A673 (cell line): ENCODE measurements around the gene STK17A. TPM values are rescaled to one million over a fixed set of nuclear protein-coding genes. Genes with fewer than 3 reads are reported as not detected.

Experiments
- BruUV-seq: library from RNA; stranded (reverse); fragments of 400-500 nt; replicated peaks from 2 replicates; lab custom pipeline; 2021; lab: Mats Ljungman, UMichigan
- CTCF ChIA-PET: fragments of 300-600 bp; sonication (Branson Sonifier 250); formaldehyde crosslinking; loops from one replicate; lab custom pipeline; 2022; ENCODE audit warnings: antibody characterized with exemption; lab: Charles Lee
- POLR2A ChIA-PET: fragments of 300-600 bp; sonication (Branson Sonifier 250); formaldehyde crosslinking; loops from one replicate; lab custom pipeline; 2022; ENCODE audit warnings: antibody characterized with exemption; ENCODE audit not compliant: low non-redundant PET; lab: Charles Lee
- DNase-seq: peaks from one replicate; pipeline ENCODE4 v3.0.0-alpha.2; 2015; ENCODE audit warnings: low spot score
- H3K27ac ChIP-seq: fragments of 200-600 bp; sonication (generic); 2 replicates; pipeline ENCODE4 v1.5.1; 2016; ENCODE audit warnings: mixed run types, low read depth, mild to moderate bottlenecking, mixed read lengths, antibody characterized with exemption, low read length; ENCODE audit not compliant: poor library complexity, severe bottlenecking
- H3K27me3 ChIP-seq: fragments of 200-600 bp; sonication (generic); replicated peaks from 2 replicates; pipeline ENCODE4 v1.6.1; 2017; ENCODE audit warnings: mixed run types, low read depth, mild to moderate bottlenecking, mixed read lengths, antibody characterized with exemption, low read length; ENCODE audit not compliant: insufficient read depth, poor library complexity
- H3K36me3 ChIP-seq: fragments of 200-600 bp; sonication (generic); 2 replicates; pipeline ENCODE4 v1.6.1; 2016; ENCODE audit warnings: mixed run types, mild to moderate bottlenecking, mixed read lengths, antibody characterized with exemption, low read length; ENCODE audit not compliant: insufficient read depth, poor library complexity, severe bottlenecking
- H3K4me1 ChIP-seq: fragments of 200-600 bp; sonication (generic); 2 replicates; pipeline ENCODE4 v1.6.1; 2017; ENCODE audit warnings: mixed run types, mild to moderate bottlenecking, mixed read lengths, antibody characterized with exemption, low read length; ENCODE audit not compliant: insufficient read depth, poor library complexity, severe bottlenecking
- H3K4me3 ChIP-seq: fragments of 200-600 bp; sonication (generic); 2 replicates; pipeline ENCODE4 v1.5.1; 2016; ENCODE audit warnings: low read depth, mixed run types, mild to moderate bottlenecking, mixed read lengths, low read length; ENCODE audit not compliant: poor library complexity, severe bottlenecking
- H3K9me3 ChIP-seq: fragments of 200-600 bp; sonication (generic); 2 replicates; pipeline ENCODE4 v1.6.1; 2016; ENCODE audit warnings: mixed run types, low read depth, mild to moderate bottlenecking, mixed read lengths, antibody characterized with exemption, low read length; ENCODE audit not compliant: poor library complexity, severe bottlenecking
- CTCF ChIP-seq: fragments of 300-800, 200-600 bp; sonication (generic); conservative IDR thresholded peaks from 2 replicates; pipeline ENCODE4 v1.5.1; 2017; ENCODE audit warnings: low read depth, mild to moderate bottlenecking, antibody characterized with exemption, low read length, moderate library complexity, mixed read lengths
- EZH2 ChIP-seq: fragments of 200-600 bp; sonication (generic); IDR thresholded peaks from 2 replicates; pipeline ENCODE4 v1.6.1; 2017; ENCODE audit warnings: borderline replicate concordance, low read depth, mild to moderate bottlenecking, mixed read lengths, antibody characterized with exemption, low read length; ENCODE audit not compliant: poor library complexity, severe bottlenecking
- intact Hi-C: fragments of 100-400 bp; cut with micrococcal nuclease; formaldehyde crosslinking; loops from one replicate; pipeline ENCODE4 v1.10.0; 2022; ENCODE audit not compliant: unreplicated experiment
- total RNA-seq: library from RNA; stranded (reverse); gene quantifications from 2 replicates; pipeline ENCODE4 v1.2.3, GENCODE V29; 2021

STK17A gene
- total RNA-seq, 1 experiment from 2014 or later = 27.3 TPM

GRCh38 chr7:43642897-43643630 is 60.2 kb downstream of the STK17A start:
- no peak overlapping the region for H3K27ac ChIP-seq
- H3K36me3 ChIP-seq = peaks cover 18% of the 10 kb centered on the region
- H3K27me3 ChIP-seq = no peaks in the 10 kb centered on the region
- H3K4me1 ChIP-seq = peaks cover 52% of the 10 kb centered on the region
- intact Hi-C loops = no loop called here
- POLR2A ChIA-PET = no interaction called here
- H3K9me3 ChIP-seq = no peaks in the 10 kb centered on the region
- no TSS peak for BruUV-seq
- no peak for DNase-seq
- H3K4me3 ChIP-seq = no peak overlapping the region
- CTCF ChIA-PET = no interaction called here
- TF ChIP-seq CTCF (no peak), EZH2 (no peak)

- Histone ChIP-seq H3K9me3 (no peaks in the 10 kb centered on the region), H3K27ac (no peak overlapping the region), H3K4me3 (no peak overlapping the region), H3K4me1 (peaks cover 54% of the 10 kb centered on the region), H3K27me3 (no peaks in the 10 kb centered on the region), H3K36me3 (peaks cover 18% of the 10 kb centered on the region)
- ChIA-PET CTCF (no interaction called here), POLR2A (no interaction called here)
- no peak for DNase-seq
- intact Hi-C loops = no loop called here
- no TSS peak for BruUV-seq
- no peak for TF ChIP-seq CTCF
- no peak for TF ChIP-seq EZH2
Observed at GRCh38 chr7:43643846-43644245, 60.9 kb downstream of the STK17A start.

DNA sequence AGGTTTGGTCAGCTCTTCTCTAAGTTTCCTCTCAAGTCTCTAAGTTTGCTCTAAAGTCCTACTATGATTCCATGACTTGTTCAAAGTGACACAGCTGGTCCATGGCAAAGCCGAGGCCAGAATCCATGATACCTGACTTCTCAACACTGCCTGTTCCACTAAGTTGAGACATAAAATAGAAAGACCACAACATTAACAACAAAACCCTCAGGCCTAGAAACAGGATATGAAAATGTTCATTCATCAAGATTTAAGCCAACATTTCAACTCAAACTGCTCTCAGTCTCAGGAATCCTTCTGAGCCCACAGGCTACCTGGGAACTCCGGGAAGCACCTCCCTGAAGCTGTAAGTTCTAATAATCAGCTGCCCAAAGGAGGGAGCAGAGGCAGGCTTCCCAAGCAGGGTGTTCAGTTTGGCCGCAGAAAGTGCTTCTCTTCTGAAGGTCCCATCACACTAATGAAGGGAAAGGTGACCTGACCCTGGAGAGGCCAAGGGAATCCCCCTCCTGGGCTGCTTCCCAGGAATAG is 62.9 kb downstream of the STK17A start:
- no peaks in the 10 kb centered on the region for H3K27me3 ChIP-seq
- intact Hi-C loops = no loop called here
- H3K4me1 ChIP-seq = peaks cover 54% of the 10 kb centered on the region
- POLR2A ChIA-PET = no interaction called here
- BruUV-seq = no TSS peak
- TF ChIP-seq EZH2 (no peak), CTCF (no peak)
- no peak for DNase-seq
- no peaks in the 10 kb centered on the region for H3K9me3 ChIP-seq
- H3K27ac ChIP-seq = no peak overlapping the region
- H3K36me3 ChIP-seq = peaks cover 11% of the 10 kb centered on the region
- CTCF ChIA-PET = no interaction called here
- H3K4me3 ChIP-seq = no peak overlapping the region
